Stimulated activated CD4-positive, alpha-beta T cell treated with anti-CD3 and anti-CD28 coated beads, Interleukin-2, amount 100 ng/mL, for 4 hours (primary cell): Measurements from ENCODE around the gene CD79B.
"Not testable (repeated sequence)": the region's sequence is repeated elsewhere in the genome, so short reads cannot be mapped to it uniquely, and the experiment has no call there.

Experiments used
- DNase-seq: peaks from one replicate; pipeline ENCODE4 v3.0.0-alpha.2; 2020; ENCODE audit warnings: low read depth

The CD79B gene

DNA sequence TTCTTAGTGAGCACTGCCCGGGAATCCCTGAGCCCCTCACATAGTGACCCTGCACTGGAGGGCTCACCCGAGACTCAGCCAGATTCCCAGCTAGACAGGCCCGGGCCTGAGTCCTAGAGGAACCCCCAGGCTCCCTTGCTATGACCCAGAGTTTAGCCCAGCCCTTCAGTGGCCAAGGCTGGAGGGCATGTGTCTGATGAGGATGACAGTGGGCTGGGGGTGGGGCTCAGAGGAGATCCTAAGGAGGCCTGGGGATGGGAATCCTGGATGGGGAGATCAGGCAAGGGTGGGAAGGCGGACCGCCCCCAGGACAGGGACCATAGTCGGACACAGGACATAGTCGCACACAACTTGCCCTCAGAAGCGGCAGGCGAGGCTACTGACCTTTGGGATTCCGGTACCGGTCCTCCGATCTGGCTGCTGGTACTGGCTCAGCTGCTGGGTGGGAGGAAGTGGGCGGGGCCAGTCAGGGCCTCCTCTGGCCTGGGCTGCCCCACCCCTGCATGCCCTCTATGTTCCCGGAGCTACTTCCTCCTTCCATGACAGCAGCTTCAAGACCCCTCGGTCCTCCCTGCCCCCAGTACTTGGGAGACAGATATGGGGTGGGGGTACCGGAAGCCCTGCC is 1.1 kb downstream of the CD79B start:
- peak; percentile 29 for DNase-seq

GRCh38 chr17:63929860-63930766 is 2.0 kb downstream of the CD79B start:
- no peak for DNase-seq

- DNase-seq, result no peak
Measured at GRCh38 chr17:63928966-63929695, 3.0 kb downstream of the CD79B start.

DNA sequence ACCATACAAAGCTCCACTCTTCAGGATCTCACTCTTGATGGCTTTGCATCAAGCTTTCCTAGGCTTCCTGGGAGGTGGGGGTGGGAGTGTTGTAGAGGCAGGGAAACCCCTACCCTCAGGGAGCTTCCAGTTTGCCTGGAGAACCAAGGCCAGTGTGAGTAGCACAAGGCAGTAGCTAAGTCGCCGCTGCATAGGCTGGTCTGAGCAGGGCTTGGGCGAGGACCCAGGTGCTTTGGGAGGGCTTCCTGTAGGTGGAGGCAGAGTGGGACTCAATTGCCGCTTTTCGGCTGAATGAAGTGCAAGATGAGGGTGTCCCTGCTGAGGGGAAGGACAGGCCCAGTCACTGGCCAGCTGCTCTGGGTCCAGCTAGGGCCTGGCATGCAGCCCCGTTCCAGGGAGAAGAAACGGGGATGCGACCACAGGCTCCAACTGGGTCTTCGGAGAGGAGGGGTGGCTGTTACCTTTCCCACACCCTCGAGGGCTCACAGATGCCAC is 3.9 kb downstream of the CD79B start:
- no peak for DNase-seq

- DNase-seq, result no peak
Measured at GRCh38 chr17:63927464-63928171, 4.5 kb downstream of the CD79B start.

- no peak for DNase-seq
Measured at GRCh38 chr17:63926164-63926563, 6.0 kb downstream of the CD79B start.

DNA sequence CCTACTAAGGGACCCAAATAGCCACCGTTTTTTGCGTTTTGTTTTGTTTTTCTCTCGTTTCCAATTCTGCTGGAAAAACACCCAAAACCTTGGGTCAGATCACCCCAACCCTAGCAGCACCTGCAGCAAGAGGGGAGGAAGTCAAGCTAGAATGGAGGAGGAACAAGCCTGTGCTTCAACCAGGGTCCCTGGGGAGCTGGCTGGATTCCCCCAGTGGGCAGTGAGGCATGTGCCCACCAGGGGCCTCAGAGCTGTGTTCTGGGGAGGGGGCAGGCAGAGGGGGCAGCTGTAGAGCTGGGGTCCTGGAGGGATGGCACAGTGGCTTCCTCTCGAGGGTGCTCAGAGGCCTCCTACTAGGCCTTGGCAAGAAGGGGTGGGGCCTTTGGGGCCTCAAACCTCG is 6.5 kb downstream of the CD79B start:
- no peak for DNase-seq

DNA sequence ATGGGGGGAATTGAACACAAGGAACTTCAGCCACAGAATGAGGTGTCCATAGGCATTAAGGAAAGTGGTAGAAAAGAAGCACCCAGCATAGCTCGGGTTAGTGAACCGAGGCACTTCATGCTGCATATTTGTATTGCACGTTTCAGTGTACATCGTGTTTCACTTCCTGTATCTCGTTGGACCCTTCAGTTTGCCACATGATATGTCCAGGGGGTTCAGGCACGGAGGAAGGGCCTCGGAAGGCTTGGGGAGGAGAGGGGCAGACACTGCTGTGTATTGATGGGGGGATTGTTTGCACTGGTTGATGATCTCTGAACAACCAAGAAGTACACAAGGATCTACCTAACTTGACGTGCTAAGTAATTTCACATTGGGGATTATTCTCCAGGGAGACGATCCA is 9.7 kb downstream of the CD79B start:
- not testable (repeated sequence) for DNase-seq

- DNase-seq, result not testable (repeated sequence)
Measured at GRCh38 chr17:63920779-63921178, 11.4 kb downstream of the CD79B start.

GRCh38 chr17:63920050-63920449 is 12.1 kb downstream of the CD79B start:
- not testable (repeated sequence) for DNase-seq

DNA sequence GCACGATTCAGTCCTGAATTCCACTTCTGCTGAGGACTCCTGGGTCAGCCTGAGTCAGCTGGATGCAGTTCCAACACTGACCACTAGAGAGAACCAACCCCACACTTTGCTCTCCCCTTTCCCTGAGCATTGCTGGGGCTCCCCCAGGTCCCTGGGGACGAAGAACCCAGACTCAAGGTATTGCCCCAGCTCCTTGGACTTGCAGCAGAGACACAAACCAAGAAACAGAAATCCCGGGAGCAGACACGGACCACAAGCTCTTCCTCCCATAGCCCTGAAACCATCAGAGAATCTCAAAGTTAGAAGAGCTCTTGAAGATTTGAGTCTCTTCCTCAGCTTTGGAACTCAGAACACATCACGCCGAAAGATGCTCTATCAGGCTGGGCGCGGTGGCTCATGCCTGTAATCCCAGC is 12.8 kb downstream of the CD79B start:
- DNase-seq, result peak; percentile 64

GRCh38 chr17:63918789-63919305 is 13.3 kb downstream of the CD79B start, which contains the start of gene GH1:
TSS of gene GH1 (minus strand) at chr17:63918839. CDS start at chr17:63918776, 63 bp downstream.
- DNase-seq, result not testable (repeated sequence)

GRCh38 chr17:63918305-63918704 is 13.8 kb downstream of the CD79B start:
- DNase-seq, result no peak

GRCh38 chr17:63917646-63918045 is 14.5 kb downstream of the CD79B start:
- no peak for DNase-seq

GRCh38 chr17:63917206-63917605 is 14.9 kb downstream of the CD79B start:
- not testable (repeated sequence) for DNase-seq

- DNase-seq, result no peak
Measured at GRCh38 chr17:63916566-63917185, 15.5 kb downstream of the CD79B start.

DNA sequence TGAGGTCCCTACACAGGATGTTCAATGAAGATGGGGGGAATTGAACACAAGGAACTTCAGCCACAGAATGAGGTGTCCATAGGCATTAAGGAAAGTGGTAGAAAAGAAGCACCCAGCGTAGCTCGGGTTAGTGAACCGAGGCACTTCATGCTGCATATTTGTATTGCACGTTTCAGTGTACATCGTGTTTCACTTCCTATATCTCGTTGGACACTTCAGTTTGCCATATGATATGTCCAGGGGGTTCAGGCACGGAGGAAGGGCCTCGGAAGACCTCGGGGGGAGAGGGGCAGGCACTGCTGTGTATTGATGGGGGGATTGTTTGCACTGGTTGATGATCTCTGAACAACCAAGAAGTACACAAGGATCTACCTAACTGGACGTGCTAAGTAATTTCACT is 16.4 kb downstream of the CD79B start:
- DNase-seq, result not testable (repeated sequence)

GRCh38 chr17:63914471-63914870 is 17.7 kb downstream of the CD79B start:
- no peak for DNase-seq

GRCh38 chr17:63911657-63912100 is 20.5 kb downstream of the CD79B start:
- DNase-seq, result peak; percentile 42

DNA sequence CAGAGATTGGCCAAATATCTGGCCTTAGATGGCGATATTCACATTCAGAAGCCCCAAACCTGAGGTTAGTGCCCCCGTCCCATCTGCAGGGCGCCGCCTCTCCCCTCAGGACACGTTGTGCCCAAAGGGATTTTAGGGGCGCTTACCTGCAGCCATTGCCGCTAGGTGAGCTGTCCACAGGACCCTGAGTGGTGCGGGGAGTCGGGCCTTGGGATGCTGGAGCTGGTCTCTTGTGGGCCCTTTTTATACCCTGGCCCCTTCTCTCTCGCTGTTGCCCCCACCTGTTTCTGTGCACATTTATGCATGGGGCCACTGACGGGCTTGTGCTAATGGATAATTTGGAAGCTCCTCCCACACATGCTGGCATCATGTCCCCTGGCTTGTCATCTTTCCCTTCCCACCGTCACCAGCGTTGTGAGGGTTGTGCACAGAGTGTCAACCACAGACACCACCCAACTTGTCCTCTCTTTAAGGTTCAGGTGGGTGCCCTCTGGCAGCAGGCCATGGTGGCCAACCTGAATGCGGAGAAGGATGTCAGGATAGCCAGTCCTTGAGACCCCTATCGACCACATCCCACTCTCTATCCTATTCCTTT is 21.0 kb downstream of the CD79B start, which contains the start of gene CSHL1:
Gene CSHL1 (minus strand): TSS at position 218 of the 595 bp plus-strand sequence. CDS start 62 bp downstream, at position 156.
- DNase-seq, result no peak
